GM11168 (cell line): ENCODE results near the gene KBTBD6.
"Not testable (repeated sequence)": the region's sequence is repeated elsewhere in the genome, so short reads cannot be mapped to it uniquely, and the experiment has no call there.

Experiments
- in situ Hi-C: fragments of 300-500 bp; cut with MboI; formaldehyde crosslinking; loops from one replicate; pipeline ENCODE4 v1.12.0; 2022; ENCODE audit warnings: low sequenced_read_pairs; ENCODE audit not compliant: unreplicated experiment

Gene KBTBD6

GRCh38 chr13:41137241-41137640 lies 4.6 kb upstream of the KBTBD6 start:
- in situ Hi-C loops, result no loop called here

DNA sequence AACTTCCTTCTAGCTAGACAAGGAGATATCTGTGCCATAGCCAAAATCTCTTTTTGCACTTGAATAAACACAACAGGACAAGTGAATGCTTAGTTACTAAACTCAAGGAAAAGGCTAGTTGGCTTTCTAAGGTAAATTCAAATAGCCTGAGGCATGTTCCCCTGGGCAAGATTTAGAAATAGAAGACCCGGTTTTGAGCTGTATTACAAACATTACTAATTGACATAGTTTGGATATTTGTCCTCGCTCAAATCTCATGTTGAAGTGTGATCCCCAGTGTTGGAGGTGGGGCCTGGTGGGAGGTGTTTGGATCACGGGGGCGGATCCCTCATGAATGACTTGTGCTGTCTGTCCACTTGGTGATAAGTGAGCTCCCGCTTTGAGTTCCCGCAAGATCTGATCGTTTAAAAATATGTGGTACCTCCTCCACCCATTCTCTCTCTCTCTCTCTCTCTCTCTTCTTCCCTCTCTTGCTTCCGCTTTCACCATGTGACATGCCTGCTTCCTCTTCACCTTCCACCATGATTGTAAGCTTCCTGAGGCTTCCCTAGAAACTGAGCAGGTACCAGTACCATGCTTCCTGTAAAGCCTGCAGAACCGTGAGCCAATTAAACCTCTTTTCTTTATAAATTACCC lies 3.9 kb upstream of the KBTBD6 start:
- in situ Hi-C loops, result no loop called here

DNA sequence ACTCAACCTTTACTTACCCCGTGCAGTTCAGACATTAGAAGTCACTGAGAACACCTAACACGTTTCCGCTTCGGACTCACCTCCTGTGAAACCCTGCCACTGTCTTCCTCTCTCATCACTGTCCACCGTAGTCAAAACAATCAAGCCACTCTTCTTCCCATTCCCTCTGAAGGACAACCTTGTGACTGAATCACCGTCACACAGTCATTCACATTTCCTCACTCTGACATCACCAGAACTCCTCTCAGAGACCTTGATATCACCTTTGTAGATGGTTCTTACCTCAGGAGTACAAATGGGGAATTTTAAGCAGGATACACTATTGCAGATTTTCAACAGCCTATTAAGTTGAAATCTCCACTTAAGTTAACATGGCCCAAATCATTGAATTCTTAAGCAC lies 1.3 kb upstream of the KBTBD6 start:
- in situ Hi-C loops, result no loop called here

DNA sequence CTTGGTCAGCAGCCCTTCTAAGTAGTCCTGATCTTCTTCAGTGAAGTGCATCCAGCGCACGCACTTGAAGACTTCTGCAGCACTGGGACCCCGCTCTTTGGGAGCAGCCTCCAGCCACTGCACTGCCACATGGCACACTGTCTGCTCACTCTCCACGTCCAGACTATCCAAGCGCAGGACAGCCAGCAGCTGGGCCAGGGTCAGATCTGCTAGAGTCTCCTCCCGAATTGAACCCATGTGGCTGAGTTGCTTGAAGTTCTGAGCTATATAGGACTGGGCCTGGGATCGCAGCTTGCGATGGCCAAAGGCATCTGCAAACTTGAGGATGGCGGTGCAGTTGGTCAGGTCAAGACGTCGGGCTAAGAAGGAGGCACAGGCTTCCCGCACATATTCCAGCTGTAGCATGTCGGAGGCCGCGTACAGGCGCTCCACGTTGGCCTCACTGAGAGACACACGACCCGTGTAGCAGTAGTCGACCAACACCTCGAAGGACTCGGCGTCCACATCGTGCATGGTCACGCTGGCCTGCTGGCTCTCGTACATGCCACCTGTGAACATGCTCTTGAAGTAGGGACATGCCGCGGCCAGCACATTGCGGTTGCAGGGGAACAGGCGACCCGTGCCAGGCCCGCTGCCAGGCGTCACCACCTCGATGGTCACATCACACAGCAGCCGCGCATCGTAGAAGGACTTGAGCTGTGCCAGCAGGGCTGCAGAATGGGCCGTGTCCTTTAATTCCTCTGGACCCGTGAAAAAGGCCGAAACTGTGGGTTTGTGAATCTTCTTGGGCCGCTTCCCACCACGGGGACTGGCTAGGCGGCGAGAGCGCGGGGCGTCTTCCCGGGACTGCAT lies 716 bp downstream of the KBTBD6 start:
- in situ Hi-C loops, result not testable (repeated sequence)

DNA sequence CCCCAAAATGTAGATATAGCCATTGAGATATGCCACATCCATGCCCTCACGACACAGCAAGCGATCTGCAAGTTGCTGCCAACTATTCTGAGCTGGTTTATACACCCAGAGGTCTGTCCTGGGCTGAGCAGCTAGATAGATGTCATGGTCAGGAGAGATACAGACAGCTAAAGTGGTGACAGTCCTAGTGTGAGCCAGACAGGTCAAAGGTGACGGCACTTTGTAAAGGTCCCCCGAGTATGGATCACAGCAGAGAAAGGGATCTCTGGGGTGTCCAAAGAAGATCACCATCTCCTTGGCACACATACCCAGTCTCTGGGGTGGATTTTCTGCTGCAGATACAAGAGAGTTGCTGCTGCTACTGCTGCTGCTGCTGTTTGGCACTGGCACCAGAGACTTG lies 1.4 kb downstream of the KBTBD6 start:
- in situ Hi-C loops, result not testable (repeated sequence)

- in situ Hi-C loops, result no loop called here
These were observed 2.2 kb downstream of the KBTBD6 start for GRCh38 chr13:41130356-41130755.

DNA sequence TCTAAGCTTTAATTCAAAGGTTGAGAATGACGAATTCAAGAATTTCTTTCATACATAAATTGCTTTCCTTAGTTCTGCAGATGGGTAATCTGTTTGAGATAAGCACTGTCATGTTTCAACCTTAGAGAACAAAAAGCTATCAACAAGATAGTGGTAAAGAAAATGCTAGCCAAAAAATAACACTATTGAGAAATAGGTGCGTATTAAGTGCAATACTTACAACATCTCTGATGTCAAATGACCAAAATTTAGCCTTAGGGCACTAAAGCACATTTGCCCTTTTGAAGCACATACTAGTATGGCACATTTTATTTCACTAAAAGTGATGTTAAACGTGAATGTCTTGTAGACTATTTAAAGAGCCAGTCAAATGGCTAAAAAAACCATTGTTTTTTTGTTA lies 4.9 kb downstream of the KBTBD6 start:
- in situ Hi-C loops, result no loop called here

DNA sequence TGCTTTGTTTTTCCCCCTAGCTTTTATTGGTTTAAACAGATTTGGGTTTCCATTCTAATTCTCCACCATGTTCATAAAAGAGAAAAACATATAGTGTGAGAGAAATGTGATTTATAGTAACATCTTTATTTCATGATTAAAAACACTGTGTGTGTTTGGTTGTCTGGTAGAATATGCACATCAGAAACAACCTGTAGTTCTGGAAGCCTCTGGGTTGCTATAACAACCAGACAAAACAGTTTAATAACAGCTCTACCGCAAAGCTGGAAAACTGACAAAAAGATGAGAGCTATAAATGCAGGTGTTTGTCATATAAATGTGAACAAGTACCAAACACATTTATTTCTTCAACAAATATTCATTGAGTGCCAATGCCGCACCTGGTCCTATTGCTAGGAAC lies 9.8 kb downstream of the KBTBD6 start:
- in situ Hi-C loops, result no loop called here

DNA sequence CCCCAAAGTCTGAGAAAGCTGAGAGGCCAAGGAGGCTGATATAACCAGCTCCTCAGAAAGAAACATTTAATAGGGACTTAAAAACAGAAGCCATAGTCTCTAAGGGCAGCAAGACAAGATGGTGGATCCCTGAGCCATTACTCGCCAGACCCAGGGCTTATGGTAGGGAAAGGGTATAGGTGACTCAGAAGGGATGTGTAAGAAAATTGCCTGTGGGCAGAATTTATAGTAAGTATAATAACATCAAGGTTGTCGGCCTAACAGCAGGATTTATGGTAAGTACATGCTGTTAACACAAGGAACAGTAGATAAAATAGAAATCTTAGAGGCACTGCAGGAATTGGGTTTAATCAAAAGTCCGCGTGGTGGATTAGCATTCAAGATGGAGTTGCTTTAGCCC lies 14.7 kb downstream of the KBTBD6 start:
- in situ Hi-C loops, result no loop called here

DNA sequence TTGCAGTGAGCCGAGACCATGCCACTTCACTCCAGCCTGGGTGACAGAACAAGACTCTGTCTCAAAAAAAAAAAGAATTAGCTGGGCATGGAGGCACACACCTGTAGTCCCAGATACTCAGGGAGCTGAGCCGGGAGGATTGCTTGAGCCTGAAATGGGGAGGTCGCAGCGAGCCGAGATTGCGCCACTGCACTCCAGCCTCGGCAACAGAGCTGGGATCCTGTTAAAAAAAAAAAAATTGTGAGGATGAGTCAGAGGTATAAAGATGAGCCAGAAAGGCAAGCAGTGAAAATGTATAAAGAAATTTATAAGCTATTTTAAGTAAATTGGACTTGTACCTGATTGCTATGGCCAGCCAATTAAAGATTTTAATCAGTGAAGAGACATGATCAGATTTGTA lies 21.1 kb downstream of the KBTBD6 start:
- in situ Hi-C loops, result no loop called here

GRCh38 chr13:41107584-41108014 lies 25.0 kb downstream of the KBTBD6 start:
- in situ Hi-C loops, result no loop called here

GRCh38 chr13:41107104-41107571 lies 25.5 kb downstream of the KBTBD6 start:
- in situ Hi-C loops, result no loop called here

DNA sequence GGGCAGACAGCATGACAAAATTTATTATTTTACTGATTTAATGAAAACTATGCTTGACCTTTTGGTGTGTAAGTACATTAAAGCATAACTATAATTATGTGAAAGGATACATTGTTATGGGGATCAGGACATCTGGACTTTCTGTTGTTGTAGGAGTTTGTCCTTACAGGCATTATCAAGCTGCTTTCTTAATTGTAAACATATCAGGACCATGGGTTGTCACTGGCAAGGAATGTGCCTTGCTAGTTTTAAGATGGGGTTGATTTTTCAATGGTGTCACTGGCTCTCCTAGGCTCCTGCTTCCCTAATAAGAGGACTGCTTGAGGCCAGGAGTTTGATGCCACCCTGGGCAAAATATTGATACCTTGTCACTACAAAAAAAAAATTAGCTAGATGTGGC lies 32.6 kb downstream of the KBTBD6 start:
- in situ Hi-C loops, result no loop called here

- in situ Hi-C loops, result no loop called here
These were observed 33.8 kb downstream of the KBTBD6 start for GRCh38 chr13:41098761-41099160.

GRCh38 chr13:41095681-41096080 lies 36.9 kb downstream of the KBTBD6 start:
- in situ Hi-C loops, result not testable (repeated sequence)

DNA sequence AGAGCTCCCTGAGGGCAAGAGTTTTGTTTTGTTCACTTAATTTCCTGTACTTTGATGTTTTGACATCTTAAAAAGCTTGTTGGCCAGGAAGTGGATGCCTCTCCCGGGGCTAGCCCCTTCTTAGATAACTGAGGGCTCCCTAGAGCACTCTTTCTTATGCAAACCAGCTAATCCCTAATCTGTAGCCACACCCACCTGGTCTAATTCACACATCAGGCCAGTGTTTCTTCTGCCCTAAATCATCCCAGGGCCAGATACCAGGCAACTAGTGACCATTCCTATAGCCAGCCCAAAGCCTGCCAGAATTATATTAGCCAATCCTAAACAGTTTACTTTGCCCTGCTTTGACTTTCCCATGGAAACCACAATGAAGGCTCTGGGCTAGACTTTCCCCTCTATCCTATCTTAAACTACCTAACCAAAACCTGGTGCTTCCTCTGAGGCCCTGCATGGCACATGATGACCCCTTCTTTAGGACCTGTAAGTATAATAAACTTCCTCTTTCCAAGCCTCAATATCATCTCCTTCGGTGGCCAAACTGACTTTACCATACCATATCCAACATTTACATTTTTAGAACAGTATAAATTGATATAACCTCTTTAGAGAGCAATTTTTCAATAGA lies 46.5 kb downstream of the KBTBD6 start:
- in situ Hi-C loops, result no loop called here

GRCh38 chr13:41079725-41080124 lies 52.9 kb downstream of the KBTBD6 start:
- in situ Hi-C loops, result loop anchor here (5.0 kb wide), 1 partner anchor 138 kb away; no protein-coding TSS in a partner anchor
